GM06990 (cell line): ENCODE results near the gene PWWP2A.
"Not testable (repeated sequence)": the region's sequence is repeated elsewhere in the genome, so short reads cannot be mapped to it uniquely, and the experiment has no call there.

Experiments used
- DNase-seq: peaks from one replicate; pipeline ENCODE4 v3.0.0-alpha.2; 2011; ENCODE audit not compliant: insufficient read length; ENCODE audit errors: extremely low read depth
- H3K27me3 ChIP-seq: replicated peaks from 2 replicates; pipeline ENCODE4 v1.6.0; 2011; ENCODE audit warnings: low read length; ENCODE audit not compliant: control insufficient read depth, insufficient read depth
- H3K36me3 ChIP-seq: 2 replicates; pipeline ENCODE4 v1.5.1; 2011; ENCODE audit warnings: low read length; ENCODE audit not compliant: control insufficient read depth, insufficient read depth
- H3K4me3 ChIP-seq: replicated peaks from 2 replicates; pipeline ENCODE4 v1.5.1; 2011; ENCODE audit warnings: low read depth, mild to moderate bottlenecking, control low read depth, low read length
- CTCF ChIP-seq: IDR thresholded peaks from 2 replicates; pipeline ENCODE4 v1.5.1; 2011; ENCODE audit warnings: low read length, control low read depth, mild to moderate bottlenecking, inconsistent platforms; ENCODE audit not compliant: insufficient read depth, poor library complexity, severe bottlenecking

Gene PWWP2A

GRCh38 chr5:160152901-160153300 lies 33.7 kb upstream of the PWWP2A start:
- TF ChIP-seq CTCF, result no peak
- Histone ChIP-seq H3K4me3 (no peak overlapping the region), H3K36me3 (no peaks in the 10 kb centered on the region), H3K27me3 (no peaks in the 10 kb centered on the region)
- DNase-seq, result peak; percentile 29

- DNase-seq, result no peak
- no peaks in the 10 kb centered on the region for H3K36me3 ChIP-seq
- no peak for TF ChIP-seq CTCF
- H3K27me3 ChIP-seq, result no peaks in the 10 kb centered on the region
- no peak overlapping the region for H3K4me3 ChIP-seq
These were observed 33.0 kb upstream of the PWWP2A start for GRCh38 chr5:160152287-160152686.

DNA sequence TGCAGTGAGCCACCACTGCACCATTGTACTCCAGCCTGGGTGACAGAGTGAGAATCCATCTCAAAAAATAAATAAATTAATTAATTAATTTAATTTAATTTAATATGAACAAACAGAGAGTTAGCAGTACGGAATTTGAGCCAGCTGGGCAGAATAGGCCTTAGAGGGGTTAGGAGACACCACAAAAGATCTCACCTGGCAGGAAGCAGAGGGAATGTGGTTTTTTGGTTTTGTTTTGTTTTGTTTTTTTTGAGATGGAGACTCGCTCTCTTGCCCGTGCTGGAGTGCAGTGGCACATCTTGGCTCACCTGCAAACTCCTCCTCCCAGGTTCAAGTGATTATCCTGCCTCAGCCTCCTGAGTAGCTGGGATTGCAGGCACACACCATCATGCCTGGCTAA lies 31.8 kb upstream of the PWWP2A start:
- DNase-seq, result no peak
- Histone ChIP-seq H3K4me3 (no peak overlapping the region), H3K36me3 (no peaks in the 10 kb centered on the region), H3K27me3 (no peaks in the 10 kb centered on the region)
- TF ChIP-seq CTCF, result no peak

DNA sequence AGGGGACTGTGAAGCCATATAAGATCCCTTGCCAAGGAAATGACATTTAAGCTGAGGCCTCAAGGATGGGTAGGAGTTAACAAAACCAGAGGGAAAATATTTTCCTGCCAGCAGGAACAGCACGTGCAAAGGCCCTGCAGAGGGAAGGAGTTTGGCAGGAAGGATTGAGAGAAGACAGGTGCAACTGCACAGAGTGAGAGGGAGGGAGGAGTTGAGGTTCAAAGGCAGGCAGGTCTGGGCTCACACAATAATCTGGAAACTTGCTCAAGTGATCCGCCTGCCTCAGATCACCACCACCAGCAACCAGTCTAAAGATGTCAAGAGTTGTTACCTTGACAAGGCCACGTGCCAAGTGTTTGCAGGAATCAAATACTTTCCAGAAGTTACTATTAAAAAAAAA lies 31.1 kb upstream of the PWWP2A start:
- no peaks in the 10 kb centered on the region for H3K27me3 ChIP-seq
- no peak for DNase-seq
- H3K4me3 ChIP-seq, result no peak overlapping the region
- no peaks in the 10 kb centered on the region for H3K36me3 ChIP-seq
- no peak for TF ChIP-seq CTCF

DNA sequence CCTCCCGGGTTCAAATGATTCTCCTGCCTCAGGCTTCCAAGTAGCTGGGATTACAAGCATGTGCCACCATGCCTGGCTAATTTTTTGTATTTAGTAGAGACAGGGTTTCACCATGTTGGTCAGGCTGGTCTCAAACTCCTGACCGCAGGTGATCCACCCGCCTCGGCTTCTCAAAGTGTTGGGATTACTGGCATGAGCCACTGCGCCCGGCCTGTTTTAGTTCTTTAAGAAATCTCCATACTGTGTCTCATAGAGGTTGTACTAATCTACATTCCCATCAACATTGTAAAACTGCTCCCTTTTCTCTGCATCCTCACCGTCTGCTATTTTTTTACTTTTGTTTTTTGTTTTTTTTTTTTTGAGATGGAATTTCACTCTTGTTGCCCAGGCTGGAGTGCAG lies 25.2 kb upstream of the PWWP2A start:
- H3K4me3 ChIP-seq, H3K27me3 ChIP-seq, H3K36me3 ChIP-seq, DNase-seq: not testable (repeated sequence)

- no peak for TF ChIP-seq CTCF
- no peak for DNase-seq
- Histone ChIP-seq H3K27me3 (no peaks in the 10 kb centered on the region), H3K36me3 (no peaks in the 10 kb centered on the region), H3K4me3 (no peak overlapping the region)
These were observed 15.1 kb upstream of the PWWP2A start for GRCh38 chr5:160134332-160134731.

DNA sequence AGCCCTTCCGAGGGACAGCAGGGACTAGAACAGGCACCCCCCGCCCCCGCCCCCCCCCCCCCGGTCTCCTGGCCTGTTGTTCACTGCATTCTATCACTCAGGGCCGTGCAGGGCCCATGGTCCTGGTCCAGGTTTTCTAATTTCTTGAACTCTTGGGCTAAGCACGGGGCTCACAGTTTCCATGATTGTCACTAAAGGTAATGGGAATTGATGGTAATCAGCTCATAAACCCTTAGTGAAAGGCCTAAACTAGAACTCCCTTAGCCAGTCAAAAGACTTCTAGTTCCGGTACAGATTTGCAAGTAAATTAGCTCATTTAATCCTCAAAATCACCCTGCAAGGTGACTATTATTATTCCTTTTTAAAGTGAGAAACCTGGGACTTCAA lies 14.7 kb upstream of the PWWP2A start:
- no peak for DNase-seq
- Histone ChIP-seq H3K36me3 (no peaks in the 10 kb centered on the region), H3K27me3 (no peaks in the 10 kb centered on the region)

More for the DNA sequence above, 14.7 kb upstream of the PWWP2A start:
- H3K4me3 ChIP-seq, result no peak overlapping the region
- no peak for TF ChIP-seq CTCF
